Kidney epithelial cell (primary cell): ENCODE results near the gene TFB1M. TPM values are rescaled to one million over a fixed set of nuclear protein-coding genes. Genes with fewer than 3 reads are reported as not detected.
"Not testable (repeated sequence)": the region's sequence is repeated elsewhere in the genome, so short reads cannot be mapped to it uniquely, and the experiment has no call there.

Experiments
- DNase-seq: peaks from one replicate; pipeline ENCODE4 v3.0.0-alpha.2; 2010; ENCODE audit warnings: low read depth
- H3K27me3 ChIP-seq: 2 replicates; pipeline ENCODE4 v1.6.0; 2011; ENCODE audit warnings: low read length; ENCODE audit not compliant: control insufficient read depth, insufficient read depth
- H3K36me3 ChIP-seq: 2 replicates; pipeline ENCODE4 v1.5.1; 2011; ENCODE audit warnings: low read length; ENCODE audit not compliant: control insufficient read depth, insufficient read depth
- H3K4me3 ChIP-seq: 2 replicates; pipeline ENCODE4 v1.5.1; 2011; ENCODE audit warnings: low read depth, mild to moderate bottlenecking, control low read depth, low read length
- total RNA-seq: library from RNA; depleted of rRNA; stranded (reverse); fragments of >200 nt; gene quantifications from 2 replicates; pipeline ENCODE4 v1.2.3, GENCODE V29; 2015
- TF ChIP-seq, protein P1 (sequence below): IDR thresholded peaks from 2 replicates; pipeline ENCODE4 v1.5.1; 2011; ENCODE audit warnings: mild to moderate bottlenecking, moderate library complexity, low read length, control low read depth, inconsistent platforms; ENCODE audit not compliant: insufficient read depth, poor library complexity, severe bottlenecking

The TFB1M gene
- total RNA-seq, 1 donor from 2014 or later, result 20.5 TPM

DNA sequence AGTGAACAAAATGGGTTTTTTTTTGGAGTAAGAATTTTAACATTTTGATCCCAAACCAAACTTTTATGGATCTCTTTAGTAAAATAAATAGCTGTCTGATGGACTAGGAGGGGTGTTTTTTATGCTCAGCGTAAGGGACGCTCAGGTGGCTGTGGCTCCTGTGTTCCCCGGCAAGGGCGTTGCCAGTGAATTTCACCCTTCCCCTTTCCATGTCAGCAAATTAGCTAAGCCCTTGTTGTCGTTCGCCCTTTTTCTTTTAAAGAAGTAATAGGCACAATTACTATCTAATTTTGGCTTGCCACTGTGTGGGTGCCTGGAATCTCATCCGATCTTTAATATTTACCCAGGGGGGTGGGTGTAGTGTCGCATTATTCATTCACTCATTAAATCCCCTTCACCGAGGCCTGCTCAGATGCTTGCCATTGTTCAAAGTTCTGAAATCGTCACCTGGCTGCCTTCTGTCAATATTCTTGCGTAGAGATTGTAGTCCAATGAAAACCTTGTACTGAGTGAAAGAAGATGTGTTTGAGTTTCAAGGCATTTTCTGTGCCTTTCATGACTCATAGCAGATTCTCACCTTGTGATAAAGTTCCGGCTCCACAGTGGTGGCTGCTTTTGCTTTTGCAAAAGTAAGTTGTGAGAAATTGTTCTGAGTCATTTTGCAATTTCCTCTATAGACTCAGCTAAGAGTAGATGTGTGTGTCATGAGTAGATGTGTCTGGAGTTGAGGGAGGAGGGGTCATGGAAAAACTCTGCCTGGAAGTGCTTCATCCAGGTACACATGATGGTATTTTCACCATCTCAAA, 90.4 kb downstream of the TFB1M start:
- Histone ChIP-seq H3K4me3 (no peak overlapping the region), H3K27me3 (no peaks in the 10 kb centered on the region), H3K36me3 (no peaks in the 10 kb centered on the region)
- DNase-seq, result peak; percentile 93
- TF ChIP-seq, protein P1, sequence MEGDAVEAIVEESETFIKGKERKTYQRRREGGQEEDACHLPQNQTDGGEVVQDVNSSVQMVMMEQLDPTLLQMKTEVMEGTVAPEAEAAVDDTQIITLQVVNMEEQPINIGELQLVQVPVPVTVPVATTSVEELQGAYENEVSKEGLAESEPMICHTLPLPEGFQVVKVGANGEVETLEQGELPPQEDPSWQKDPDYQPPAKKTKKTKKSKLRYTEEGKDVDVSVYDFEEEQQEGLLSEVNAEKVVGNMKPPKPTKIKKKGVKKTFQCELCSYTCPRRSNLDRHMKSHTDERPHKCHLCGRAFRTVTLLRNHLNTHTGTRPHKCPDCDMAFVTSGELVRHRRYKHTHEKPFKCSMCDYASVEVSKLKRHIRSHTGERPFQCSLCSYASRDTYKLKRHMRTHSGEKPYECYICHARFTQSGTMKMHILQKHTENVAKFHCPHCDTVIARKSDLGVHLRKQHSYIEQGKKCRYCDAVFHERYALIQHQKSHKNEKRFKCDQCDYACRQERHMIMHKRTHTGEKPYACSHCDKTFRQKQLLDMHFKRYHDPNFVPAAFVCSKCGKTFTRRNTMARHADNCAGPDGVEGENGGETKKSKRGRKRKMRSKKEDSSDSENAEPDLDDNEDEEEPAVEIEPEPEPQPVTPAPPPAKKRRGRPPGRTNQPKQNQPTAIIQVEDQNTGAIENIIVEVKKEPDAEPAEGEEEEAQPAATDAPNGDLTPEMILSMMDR, result no peak

DNA sequence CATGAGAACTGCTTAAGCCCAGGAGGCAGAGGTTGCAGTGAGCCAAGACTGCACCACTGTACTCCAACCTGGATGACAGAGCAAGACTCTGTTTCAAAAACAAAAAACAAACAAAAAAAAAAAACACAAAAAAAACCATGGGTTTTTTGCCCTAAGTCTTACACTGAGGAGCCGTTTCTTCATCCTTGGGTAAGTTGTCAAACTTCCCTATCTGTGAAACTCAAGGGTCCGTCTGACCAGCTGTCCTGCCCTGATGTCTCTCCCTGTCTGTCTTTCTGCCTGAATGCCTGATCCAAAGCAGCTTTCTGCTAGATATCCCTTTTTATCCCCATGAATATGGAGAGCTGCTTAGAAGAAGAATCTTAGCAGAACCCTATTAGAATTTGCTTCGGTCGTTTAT, 91.8 kb downstream of the TFB1M start:
- TF ChIP-seq, protein P1, result no peak

DNA sequence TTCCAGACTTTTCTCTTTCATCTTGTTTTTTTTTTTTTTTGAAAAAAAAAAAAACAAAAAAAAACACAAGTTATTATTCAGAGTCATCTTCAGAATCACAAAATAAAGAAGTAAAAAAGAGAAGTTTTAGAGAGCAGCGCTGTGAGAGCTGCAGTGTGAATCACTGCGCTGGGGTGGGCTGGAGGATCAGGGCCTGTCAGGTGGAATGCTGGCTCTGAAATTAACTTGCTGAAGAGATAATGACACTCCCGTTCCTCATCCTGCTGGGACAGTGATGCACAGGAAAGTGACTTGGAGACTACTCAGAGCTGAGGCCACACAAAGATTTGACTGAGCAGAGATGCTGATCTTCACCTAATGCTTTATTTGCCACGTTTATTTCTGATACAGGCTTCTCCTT, 93.2 kb downstream of the TFB1M start:
- DNase-seq, result no peak
- TF ChIP-seq, protein P1, result no peak

More for the DNA sequence above, 91.8 kb downstream of the TFB1M start:
- Histone ChIP-seq H3K27me3 (no peaks in the 10 kb centered on the region), H3K36me3 (no peaks in the 10 kb centered on the region), H3K4me3 (no peak overlapping the region)
- DNase-seq, result no peak

GRCh38 chr6:155219858-155220301, 94.4 kb downstream of the TFB1M start:
- Histone ChIP-seq H3K4me3 (no peak overlapping the region), H3K27me3 (no peaks in the 10 kb centered on the region), H3K36me3 (no peaks in the 10 kb centered on the region)
- no peak for DNase-seq
- TF ChIP-seq, protein P1, result no peak

More for the DNA sequence above, 93.2 kb downstream of the TFB1M start:
- H3K4me3 ChIP-seq, result no peak overlapping the region
- no peaks in the 10 kb centered on the region for H3K27me3 ChIP-seq
- no peaks in the 10 kb centered on the region for H3K36me3 ChIP-seq

DNA sequence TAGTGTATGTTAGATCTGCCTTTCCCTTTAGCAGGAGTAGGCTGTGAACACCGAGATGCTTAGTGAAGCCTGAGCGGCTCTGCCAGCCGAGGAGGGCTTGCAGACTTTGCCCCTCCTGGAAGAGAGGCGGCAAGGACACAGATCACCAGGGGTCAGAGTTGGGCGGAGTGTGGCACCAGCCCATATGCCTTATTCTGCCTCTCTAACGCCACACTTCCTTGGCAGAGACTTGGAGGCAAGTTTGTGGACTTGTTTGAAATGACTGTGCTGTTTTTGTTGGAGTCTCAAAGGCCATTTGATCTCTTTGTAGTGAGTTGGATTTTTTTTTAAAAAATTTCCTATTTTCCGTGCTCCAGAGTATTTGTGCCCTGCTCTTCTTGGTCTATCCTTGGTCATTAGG, 95.0 kb downstream of the TFB1M start:
- Histone ChIP-seq H3K36me3 (no peaks in the 10 kb centered on the region), H3K4me3 (no peak overlapping the region), H3K27me3 (no peaks in the 10 kb centered on the region)
- TF ChIP-seq, protein P1, result no peak
- no peak for DNase-seq

DNA sequence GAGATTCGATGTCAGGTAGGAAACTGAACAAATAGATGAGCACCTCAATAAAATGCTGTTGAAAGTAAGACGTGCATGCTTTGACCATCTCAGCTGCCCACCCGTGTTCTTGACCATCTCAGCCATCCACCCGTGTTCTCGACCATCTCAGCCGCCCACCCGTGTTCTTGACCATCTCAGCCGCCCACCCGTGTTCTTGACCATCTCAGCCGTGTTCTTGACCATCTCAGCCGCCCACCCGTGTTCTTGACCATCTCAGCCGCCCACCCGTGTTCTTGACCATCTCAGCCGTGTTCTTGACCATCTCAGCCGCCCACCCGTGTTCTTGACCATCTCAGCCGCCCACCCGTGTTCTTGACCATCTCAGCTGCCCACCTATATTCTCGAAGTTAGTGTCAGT, 95.6 kb downstream of the TFB1M start:
- H3K27me3 ChIP-seq, H3K36me3 ChIP-seq, DNase-seq, H3K4me3 ChIP-seq: not testable (repeated sequence)
